H9 (cell line): Measurements from ENCODE around the gene PRTN3. TPM values are rescaled to one million over a fixed set of nuclear protein-coding genes. Genes with fewer than 3 reads are reported as not detected.

Source experiments
- DNase-seq: peaks from one replicate; pipeline ENCODE4 v3.0.0-alpha.2; 2017
- H2AFZ ChIP-seq: one replicate; pipeline ENCODE4 v1.6.1; 2013; ENCODE audit warnings: mild to moderate bottlenecking, low read length, control low read depth, moderate library complexity
- H2AK5ac ChIP-seq: 2 replicates; pipeline ENCODE4 v1.6.1; 2013; ENCODE audit warnings: low read length, control low read depth, mixed read lengths; ENCODE audit not compliant: insufficient read length
- H2BK120ac ChIP-seq: one replicate; pipeline ENCODE4 v1.6.1; 2013; ENCODE audit warnings: low read depth, mild to moderate bottlenecking, low read length, control low read depth, inconsistent platforms; ENCODE audit not compliant: poor library complexity, severe bottlenecking
- H2BK12ac ChIP-seq: 2 replicates; pipeline ENCODE4 v1.6.1; 2013; ENCODE audit warnings: low read length, control low read depth, mixed read lengths, low read depth; ENCODE audit not compliant: insufficient read length
- H2BK15ac ChIP-seq: 2 replicates; pipeline ENCODE4 v1.6.1; 2013; ENCODE audit warnings: low read depth, low read length, control low read depth
- H2BK20ac ChIP-seq: one replicate; pipeline ENCODE4 v1.6.1; 2013; ENCODE audit warnings: low read depth, mild to moderate bottlenecking, low read length, control low read depth, inconsistent platforms; ENCODE audit not compliant: poor library complexity, severe bottlenecking
- H2BK5ac ChIP-seq: 2 replicates; pipeline ENCODE4 v1.6.1; 2013; ENCODE audit warnings: low read length, control low read depth, mixed read lengths; ENCODE audit not compliant: insufficient read length
- H3K14ac ChIP-seq: 2 replicates; pipeline ENCODE4 v1.6.1; 2013; ENCODE audit warnings: low read length, control low read depth; ENCODE audit not compliant: insufficient read depth
- H3K18ac ChIP-seq: 2 replicates; pipeline ENCODE4 v1.6.1; 2013; ENCODE audit warnings: low read depth, mild to moderate bottlenecking, mixed read lengths, low read length, control low read depth; ENCODE audit not compliant: insufficient read length
- H3K23ac ChIP-seq: 2 replicates; pipeline ENCODE4 v1.6.1; 2013; ENCODE audit warnings: low read length, control low read depth, mixed read lengths, low read depth; ENCODE audit not compliant: insufficient read length
- H3K23me2 ChIP-seq: 2 replicates; pipeline ENCODE4 v1.6.1; 2013; ENCODE audit warnings: low read depth, mild to moderate bottlenecking, mixed read lengths, low read length, control low read depth; ENCODE audit not compliant: insufficient read length, poor library complexity, severe bottlenecking
- H3K27ac ChIP-seq: 2 replicates; pipeline ENCODE4 v1.5.1; 2013; ENCODE audit warnings: low read length, control low read depth, mixed read lengths, low read depth; ENCODE audit not compliant: insufficient read length
- H3K27me3 ChIP-seq: 2 replicates; pipeline ENCODE4 v1.6.1; 2013; ENCODE audit warnings: low read length, control low read depth, inconsistent platforms; ENCODE audit not compliant: insufficient read depth
- H3K4ac ChIP-seq: 2 replicates; pipeline ENCODE4 v1.6.1; 2013; ENCODE audit warnings: low read depth, mild to moderate bottlenecking, control low read depth, inconsistent platforms, low read length, moderate library complexity
- H3K4me1 ChIP-seq: 2 replicates; pipeline ENCODE4 v1.6.1; 2013; ENCODE audit warnings: low read length, control low read depth, inconsistent platforms; ENCODE audit not compliant: insufficient read depth
- H3K4me2 ChIP-seq: 2 replicates; pipeline ENCODE4 v1.6.1; 2013; ENCODE audit warnings: low read length, control low read depth, mixed read lengths; ENCODE audit not compliant: insufficient read length, insufficient read depth
- H3K56ac ChIP-seq: 2 replicates; pipeline ENCODE4 v1.6.1; 2013; ENCODE audit warnings: low read depth, mild to moderate bottlenecking, mixed read lengths, low read length, control low read depth; ENCODE audit not compliant: insufficient read length
- H3K79me1 ChIP-seq: 2 replicates; pipeline ENCODE4 v1.6.1; 2013; ENCODE audit warnings: low read depth, mild to moderate bottlenecking, moderate library complexity, low read length, control low read depth, inconsistent platforms; ENCODE audit not compliant: insufficient read depth, poor library complexity, severe bottlenecking
- H3K79me2 ChIP-seq: 2 replicates; pipeline ENCODE4 v1.6.1; 2013; ENCODE audit warnings: low read length, control low read depth, inconsistent platforms; ENCODE audit not compliant: insufficient read depth
- H3K9ac ChIP-seq: 2 replicates; pipeline ENCODE4 v1.6.1; 2013; ENCODE audit warnings: low read length, control low read depth, mixed read lengths; ENCODE audit not compliant: insufficient read length; ENCODE audit errors: extremely low read depth
- H3K9me3 ChIP-seq: one replicate; pipeline ENCODE4 v1.6.1; 2013; ENCODE audit warnings: low read depth, low read length, inconsistent platforms; ENCODE audit not compliant: control insufficient read depth
- H3T11ph ChIP-seq: one replicate; pipeline ENCODE4 v1.6.1; 2013; ENCODE audit warnings: mild to moderate bottlenecking, low read length, control low read depth, inconsistent platforms
- H4K20me1 ChIP-seq: one replicate; pipeline ENCODE4 v1.6.1; 2013; ENCODE audit not compliant: control insufficient read depth, insufficient read length, insufficient read depth
- H4K5ac ChIP-seq: 2 replicates; pipeline ENCODE4 v1.6.1; 2013; ENCODE audit warnings: low read depth, mild to moderate bottlenecking, mixed read lengths, low read length, control low read depth; ENCODE audit not compliant: insufficient read length
- H4K8ac ChIP-seq: replicated peaks from 2 replicates; pipeline ENCODE4 v1.6.1; 2013; ENCODE audit warnings: low read length, control low read depth, mixed read lengths, low read depth; ENCODE audit not compliant: insufficient read length
- H4K91ac ChIP-seq: 2 replicates; pipeline ENCODE4 v1.6.1; 2013; ENCODE audit warnings: low read depth, mild to moderate bottlenecking, moderate library complexity, mixed read lengths, low read length, control low read depth; ENCODE audit not compliant: insufficient read length
- H3K27ac Mint-ChIP-seq, 3 experiments: 2 replicates in 2 of 3; 3 replicates in 1 of 3; pipeline ENCODE4 v1.8.0; 2020 to 2021; ENCODE audit warnings: mixed read lengths in 3 of 3, mild to moderate bottlenecking in 1 of 3, moderate library complexity in 1 of 3
- H3K27me3 Mint-ChIP-seq: 2 replicates; pipeline ENCODE4 v1.8.0; 2021; ENCODE audit warnings: low read depth, mild to moderate bottlenecking, moderate library complexity, mixed read lengths
- H3K36me3 Mint-ChIP-seq, 3 experiments: 2 replicates in 2 of 3; 3 replicates in 1 of 3; pipeline ENCODE4 v1.8.0; 2020 to 2021; ENCODE audit warnings: low read depth in 3 of 3, mixed read lengths in 3 of 3; ENCODE audit not compliant: insufficient read depth in 1 of 3
- H3K4me1 Mint-ChIP-seq, 2 experiments: 2 replicates each; pipeline ENCODE4 v1.8.0; 2020; ENCODE audit warnings: mixed read lengths in 2 of 2
- H3K4me3 Mint-ChIP-seq, 2 experiments: 2 replicates in 1 of 2; 3 replicates in 1 of 2; pipeline ENCODE4 v1.8.0; 2020 to 2021; ENCODE audit warnings: mild to moderate bottlenecking in 2 of 2, mixed read lengths in 2 of 2, moderate library complexity in 1 of 2
- H3K9me3 Mint-ChIP-seq, 2 experiments: 2 replicates in 1 of 2; 3 replicates in 1 of 2; pipeline ENCODE4 v1.8.0; 2020; ENCODE audit warnings: mild to moderate bottlenecking in 2 of 2, mixed read lengths in 2 of 2, moderate library complexity in 1 of 2
- WGBS: extraction: QIAGEN DNeasy Blood & Tissue Kit; methylation state at CpG from one replicate; pipeline ENCODE4 v1.1.7; 2013; ENCODE audit warnings: missing lambda C conversion rate, low lambda C conversion rate, mixed read lengths; ENCODE audit not compliant: insufficient read length; ENCODE audit errors: extremely low coverage; 5-methylcytosine and 5-hydroxymethylcytosine counted together
- total RNA-seq: library from RNA; stranded (reverse); gene quantifications from 2 replicates; pipeline ENCODE4 v1.2.1, GENCODE V29; 2021
- TF ChIP-seq, protein P1 (sequence below): fragments of 200-600 bp; sonication (generic); conservative IDR thresholded peaks from 3 replicates; pipeline ENCODE4 v1.8.0; 2021; ENCODE audit warnings: antibody characterized with exemption, mild to moderate bottlenecking

The PRTN3 gene
- total RNA-seq, 1 experiment from 2014 or later: 0.31 TPM

DNA sequence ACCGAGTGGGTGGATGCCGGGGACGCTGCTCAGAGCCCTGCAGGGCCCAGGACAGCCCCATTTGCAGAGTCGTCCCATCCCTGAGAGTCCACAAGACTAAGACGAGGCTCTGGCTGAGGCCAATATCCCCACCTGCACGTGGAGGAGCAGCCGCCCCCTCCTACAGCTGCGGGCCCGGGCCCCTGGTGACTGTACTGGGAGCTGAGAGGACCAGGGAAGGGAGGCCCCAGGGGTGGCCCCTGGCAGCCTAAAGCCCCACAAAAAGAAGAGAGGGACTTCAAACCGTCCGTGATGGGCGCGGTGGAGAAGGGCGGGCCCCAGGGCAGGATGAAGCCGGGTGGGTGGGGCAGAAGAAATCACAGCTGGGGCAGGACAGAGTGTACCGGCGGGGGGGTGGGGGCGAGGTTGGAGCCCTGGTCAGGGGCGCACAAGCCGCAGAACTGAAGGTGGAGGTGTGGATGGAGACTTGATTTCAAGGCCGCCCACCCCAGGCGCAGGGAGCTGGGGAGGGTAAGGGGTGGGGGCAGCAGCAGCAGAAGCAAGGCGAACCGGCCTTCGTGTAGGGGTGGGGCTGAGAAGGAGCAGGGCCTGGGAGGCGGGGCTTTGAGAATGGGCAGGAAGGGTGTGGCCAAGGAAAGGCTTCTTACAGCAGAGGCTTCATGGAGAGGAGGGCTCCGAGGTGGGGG is 31.6 kb downstream of the PRTN3 start:
- TF ChIP-seq, protein P1, sequence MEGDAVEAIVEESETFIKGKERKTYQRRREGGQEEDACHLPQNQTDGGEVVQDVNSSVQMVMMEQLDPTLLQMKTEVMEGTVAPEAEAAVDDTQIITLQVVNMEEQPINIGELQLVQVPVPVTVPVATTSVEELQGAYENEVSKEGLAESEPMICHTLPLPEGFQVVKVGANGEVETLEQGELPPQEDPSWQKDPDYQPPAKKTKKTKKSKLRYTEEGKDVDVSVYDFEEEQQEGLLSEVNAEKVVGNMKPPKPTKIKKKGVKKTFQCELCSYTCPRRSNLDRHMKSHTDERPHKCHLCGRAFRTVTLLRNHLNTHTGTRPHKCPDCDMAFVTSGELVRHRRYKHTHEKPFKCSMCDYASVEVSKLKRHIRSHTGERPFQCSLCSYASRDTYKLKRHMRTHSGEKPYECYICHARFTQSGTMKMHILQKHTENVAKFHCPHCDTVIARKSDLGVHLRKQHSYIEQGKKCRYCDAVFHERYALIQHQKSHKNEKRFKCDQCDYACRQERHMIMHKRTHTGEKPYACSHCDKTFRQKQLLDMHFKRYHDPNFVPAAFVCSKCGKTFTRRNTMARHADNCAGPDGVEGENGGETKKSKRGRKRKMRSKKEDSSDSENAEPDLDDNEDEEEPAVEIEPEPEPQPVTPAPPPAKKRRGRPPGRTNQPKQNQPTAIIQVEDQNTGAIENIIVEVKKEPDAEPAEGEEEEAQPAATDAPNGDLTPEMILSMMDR: no peak
- no peak overlapping the region for H3K14ac ChIP-seq
- no peaks in the 10 kb centered on the region for H3K27me3 ChIP-seq
- H3K4me2 ChIP-seq: peak overlapping the region; percentile 6
- Mint-ChIP-seq H3K27ac (peak overlapping the region in 2 of 3 experiments; percentile 32 to 49; a peak in 3 of 7 replicates), H3K4me1 (peaks cover 4 to 14% of the 10 kb centered on the region in 2 experiments), H3K27me3 (no peaks in the 10 kb centered on the region; the same call in 1 of the 2 replicates), H3K9me3 (peaks cover 6 to 7% of the 10 kb centered on the region in 2 experiments), H3K4me3 (peak overlapping the region; percentile 42 to 59; a peak in 4 of 5 replicates), H3K36me3 (peaks cover 27 to 61% (median 43%) of the 10 kb centered on the region in 3 experiments)
- WGBS: no CpG with 5 or more reads among the region's 27 CpGs
- H4K8ac ChIP-seq: no peak overlapping the region
- no peak overlapping the region for H3T11ph ChIP-seq
- no peak overlapping the region for H2BK120ac ChIP-seq
- no peak overlapping the region for H2BK12ac ChIP-seq
- no peaks in the 10 kb centered on the region for H3K79me1 ChIP-seq
- no peak overlapping the region for H3K23ac ChIP-seq
- no peaks in the 10 kb centered on the region for H3K79me2 ChIP-seq
- H3K23me2 ChIP-seq: no peaks in the 10 kb centered on the region
- no peak overlapping the region for H3K18ac ChIP-seq
- H3K4me1 ChIP-seq: no peaks in the 10 kb centered on the region
- H2BK20ac ChIP-seq: no peak overlapping the region
- no peak overlapping the region for H2AFZ ChIP-seq
- H3K56ac ChIP-seq: no peak overlapping the region
- no peak overlapping the region for H2BK15ac ChIP-seq
- H4K91ac ChIP-seq: no peak overlapping the region
- H2AK5ac ChIP-seq: no peak overlapping the region
- H3K9ac ChIP-seq: no peak overlapping the region
- peak; percentile 94 for DNase-seq
- H4K5ac ChIP-seq: no peak overlapping the region
- H4K20me1 ChIP-seq: no peaks in the 10 kb centered on the region
- no peak overlapping the region for H2BK5ac ChIP-seq
- H3K9me3 ChIP-seq: no peaks in the 10 kb centered on the region
- H3K4ac ChIP-seq: no peak overlapping the region
- H3K27ac ChIP-seq: no peak overlapping the region
